Stimulated activated effector memory CD8-positive, alpha-beta T cell treated with anti-CD3 and anti-CD28 coated beads, Interleukin-12 subunit alpha, Interleukin-12 subunit beta, amount 100 ng/mL, for 72 hours (primary cell): ENCODE data around the gene SMNDC1.

Experiments used
- ATAC-seq: fragments of 150-1000 bp; cut with Tn5 transposase; 2 replicates; pipeline ENCODE4 v1.10.0; 2021
- DNase-seq, 2 donors: peaks; one replicate each; pipeline ENCODE4 v3.0.0; 2021 to 2022; ENCODE audit warnings: low spot score in 2 of 2
- H3K27ac Mint-ChIP-seq: one replicate; pipeline ENCODE4 v1.8.0; 2022; ENCODE audit warnings: mild to moderate bottlenecking, mixed read lengths
- H3K36me3 Mint-ChIP-seq: one replicate; pipeline ENCODE4 v1.8.0; 2022; ENCODE audit warnings: mild to moderate bottlenecking, mixed read lengths
- H3K4me1 Mint-ChIP-seq: one replicate; pipeline ENCODE4 v1.8.0; 2022; ENCODE audit warnings: mixed read lengths
- H3K4me3 Mint-ChIP-seq: one replicate; pipeline ENCODE4 v1.8.0; 2022; ENCODE audit warnings: mild to moderate bottlenecking, mixed read lengths
- H3K9me3 Mint-ChIP-seq: one replicate; pipeline ENCODE4 v1.8.0; 2022; ENCODE audit warnings: mixed read lengths

SMNDC1 gene

DNA sequence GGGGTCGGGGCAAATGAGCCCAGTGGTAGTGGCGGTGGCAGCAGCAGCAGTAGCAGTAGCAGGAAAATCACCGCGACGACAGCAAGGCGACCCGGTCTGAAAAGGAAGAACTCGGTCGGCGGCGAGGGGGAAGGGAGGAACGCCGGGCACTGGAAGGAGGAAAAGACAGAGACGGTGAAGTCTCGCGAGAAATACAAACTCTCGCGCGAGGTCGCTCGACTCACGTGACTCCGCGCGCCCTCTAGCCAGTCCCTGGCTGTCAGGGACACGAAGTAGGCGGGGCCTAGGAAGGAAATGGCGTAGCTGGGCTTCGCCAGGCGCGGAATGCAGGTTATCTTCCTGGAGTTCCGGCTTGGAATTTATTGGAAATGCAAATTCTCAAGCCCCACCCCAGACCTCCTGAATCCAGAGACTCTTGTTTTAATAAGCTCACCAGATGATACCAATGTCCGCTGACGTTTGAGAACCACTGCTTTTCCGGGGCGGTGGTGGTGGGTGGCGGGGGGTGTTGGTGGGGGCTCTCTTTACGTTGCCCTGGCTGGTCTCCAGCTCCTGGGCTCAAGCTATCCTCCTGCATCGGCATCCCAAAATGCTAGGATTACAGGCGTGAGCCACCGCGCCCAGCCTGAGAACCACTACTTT lies at the start of gene SMNDC1:
Gene SMNDC1, minus strand, starts transcription at position 141 of the 642 bp plus-strand sequence. CDS start 1,333 bp downstream, outside the sequence.
- Mint-ChIP-seq H3K36me3 (peaks cover 58% of the 10 kb centered on the region), H3K4me1 (peaks cover 33% of the 10 kb centered on the region), H3K27ac (peak within 1 kb of the TSS; percentile 95), H3K4me3 (peak within 1 kb of the TSS; percentile 87), H3K9me3 (no peaks in the 10 kb centered on the region)
- peak; percentile 92 for ATAC-seq
- peak; percentile 98 to 99 for DNase-seq

- peak; percentile 72 to 91 for DNase-seq
- no peaks in the 10 kb centered on the region for H3K9me3 Mint-ChIP-seq
- H3K36me3 Mint-ChIP-seq: peaks cover 25% of the 10 kb centered on the region
- peak overlapping the region; percentile 97 for H3K27ac Mint-ChIP-seq
- peak; percentile 51 for ATAC-seq
- H3K4me3 Mint-ChIP-seq: peak overlapping the region; percentile 82
- peaks cover 86% of the 10 kb centered on the region for H3K4me1 Mint-ChIP-seq
These were observed 49.6 kb upstream of the SMNDC1 start for GRCh38 chr10:110354322-110354766.

DNA sequence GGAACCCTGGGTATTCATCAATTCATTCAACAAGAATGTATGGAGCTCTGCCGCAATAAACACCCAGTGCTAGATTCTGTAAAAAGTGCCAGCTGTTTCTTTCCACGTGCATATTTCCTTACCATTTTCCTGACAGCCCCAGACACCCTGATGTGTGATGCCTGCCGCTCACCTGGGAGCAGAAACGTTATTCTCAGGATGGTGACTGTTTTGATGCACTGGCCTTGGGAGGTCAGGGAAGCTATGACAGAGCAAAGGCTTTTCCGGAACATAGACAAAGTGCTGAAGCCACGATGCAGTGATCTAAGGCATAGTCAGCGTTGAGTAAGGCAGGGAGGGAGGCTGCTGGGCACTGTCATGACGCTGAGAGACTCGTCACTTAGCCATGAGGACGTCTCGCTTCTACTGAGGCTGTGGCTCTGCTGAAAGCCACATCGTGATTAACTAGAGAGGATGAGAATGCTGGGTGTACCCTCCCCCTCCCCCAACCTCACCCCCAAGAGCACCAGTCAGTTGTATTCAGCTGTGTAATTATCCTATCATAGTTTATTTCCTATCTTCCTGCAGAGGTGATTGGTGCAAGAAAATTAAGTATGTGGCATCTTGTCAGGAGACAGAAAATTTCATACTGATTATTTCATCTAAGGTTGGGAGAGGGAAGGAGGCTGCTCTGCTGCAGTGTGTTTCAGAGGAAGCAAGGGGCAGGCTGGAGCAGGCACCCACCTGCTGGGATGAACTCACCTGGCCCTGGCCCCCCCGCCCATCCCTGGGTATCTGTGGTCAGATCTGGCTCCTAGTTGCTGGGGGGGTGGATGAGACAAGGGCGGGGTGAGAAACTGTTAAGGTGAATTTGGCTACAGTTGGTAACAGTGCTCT lies 48.8 kb upstream of the SMNDC1 start:
- Mint-ChIP-seq H3K9me3 (no peaks in the 10 kb centered on the region), H3K27ac (peak overlapping the region; percentile 97), H3K36me3 (peaks cover 25% of the 10 kb centered on the region), H3K4me1 (peaks cover 83% of the 10 kb centered on the region), H3K4me3 (peak overlapping the region; percentile 82)
- ATAC-seq (peak; percentile 88), DNase-seq (peak; percentile 43 to 69)

DNA sequence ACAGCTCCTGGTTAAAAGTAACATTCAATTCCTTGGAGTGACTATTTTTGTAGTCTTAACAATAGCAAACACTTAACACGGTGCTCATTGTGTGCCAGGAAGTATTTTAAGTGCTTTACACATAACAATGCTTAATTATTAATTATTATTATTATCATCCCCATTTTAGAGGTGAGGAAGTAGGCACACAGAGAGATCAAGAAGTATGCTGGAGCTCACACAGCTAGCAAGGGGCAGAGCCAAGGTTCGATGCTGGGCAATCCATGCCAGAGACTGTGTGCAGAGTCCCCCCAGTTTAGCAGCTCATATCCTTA lies 48.2 kb upstream of the SMNDC1 start:
- Mint-ChIP-seq H3K4me3 (peak overlapping the region; percentile 82), H3K4me1 (peaks cover 78% of the 10 kb centered on the region), H3K9me3 (no peaks in the 10 kb centered on the region), H3K27ac (peak overlapping the region; percentile 97), H3K36me3 (peaks cover 25% of the 10 kb centered on the region)
- no peak for DNase-seq
- ATAC-seq: no peak

DNA sequence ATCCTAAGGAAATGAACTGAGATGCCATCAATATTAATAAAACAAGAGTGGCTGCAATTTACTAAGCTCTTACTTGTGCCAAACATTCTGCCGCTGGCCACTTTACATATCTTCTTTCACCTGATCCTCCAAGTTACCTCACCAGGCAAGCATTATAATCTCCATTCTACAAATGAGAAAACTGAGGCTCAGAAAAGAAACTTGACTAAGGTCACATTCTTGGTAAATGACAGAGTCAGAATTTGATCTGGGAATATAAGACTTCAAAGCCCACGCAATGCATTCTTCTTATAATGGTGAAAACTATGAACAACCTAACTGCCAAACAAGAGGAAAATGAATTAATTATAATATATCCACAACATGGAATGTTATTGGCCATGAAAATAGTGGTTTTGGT lies 46.1 kb upstream of the SMNDC1 start:
- H3K9me3 Mint-ChIP-seq: no peaks in the 10 kb centered on the region
- no peak overlapping the region for H3K27ac Mint-ChIP-seq
- no peak overlapping the region for H3K4me3 Mint-ChIP-seq
- peaks cover 67% of the 10 kb centered on the region for H3K4me1 Mint-ChIP-seq
- DNase-seq (no peak), ATAC-seq (no peak)
- H3K36me3 Mint-ChIP-seq: peaks cover 9% of the 10 kb centered on the region

- no peaks in the 10 kb centered on the region for H3K9me3 Mint-ChIP-seq
- H3K27ac Mint-ChIP-seq: no peak overlapping the region
- no peak for ATAC-seq
- H3K4me3 Mint-ChIP-seq: no peak overlapping the region
- no peak for DNase-seq
- H3K36me3 Mint-ChIP-seq: peaks cover 9% of the 10 kb centered on the region
- peaks cover 57% of the 10 kb centered on the region for H3K4me1 Mint-ChIP-seq
These were observed 45.1 kb upstream of the SMNDC1 start for GRCh38 chr10:110349831-110350230.

- no peak overlapping the region for H3K27ac Mint-ChIP-seq
- peaks cover 9% of the 10 kb centered on the region for H3K36me3 Mint-ChIP-seq
- no peak overlapping the region for H3K4me3 Mint-ChIP-seq
- DNase-seq: no peak
- no peaks in the 10 kb centered on the region for H3K9me3 Mint-ChIP-seq
- H3K4me1 Mint-ChIP-seq: peaks cover 52% of the 10 kb centered on the region
- ATAC-seq: no peak
These were observed 44.7 kb upstream of the SMNDC1 start for GRCh38 chr10:110349386-110349785.

DNA sequence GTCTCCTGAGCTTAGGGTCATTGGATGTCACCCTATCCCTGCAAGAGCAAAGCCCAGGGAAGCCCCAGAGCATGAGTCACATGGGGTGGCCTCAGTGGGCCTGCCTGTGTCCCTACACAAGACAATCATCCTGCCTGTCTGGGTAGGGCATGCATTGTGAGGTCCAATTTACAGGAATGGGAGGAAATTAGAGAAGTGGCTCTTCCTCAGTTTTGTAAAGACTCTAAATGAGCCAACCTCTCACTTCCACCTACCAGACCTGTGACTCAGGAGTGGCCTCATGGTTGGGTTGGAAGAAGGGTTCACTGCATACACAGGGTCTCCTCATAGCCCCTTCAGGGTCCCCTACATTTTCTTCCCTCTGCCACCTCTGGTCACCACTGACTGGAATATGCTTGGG lies 43.6 kb upstream of the SMNDC1 start:
- ATAC-seq: no peak
- no peak overlapping the region for H3K4me3 Mint-ChIP-seq
- H3K4me1 Mint-ChIP-seq: peaks cover 42% of the 10 kb centered on the region
- no peak overlapping the region for H3K27ac Mint-ChIP-seq
- DNase-seq: no peak
- peaks cover 2% of the 10 kb centered on the region for H3K36me3 Mint-ChIP-seq
- no peaks in the 10 kb centered on the region for H3K9me3 Mint-ChIP-seq

GRCh38 chr10:110346914-110347313 lies 42.2 kb upstream of the SMNDC1 start:
- Mint-ChIP-seq H3K36me3 (no peaks in the 10 kb centered on the region), H3K4me3 (no peak overlapping the region), H3K4me1 (peaks cover 30% of the 10 kb centered on the region), H3K27ac (no peak overlapping the region), H3K9me3 (no peaks in the 10 kb centered on the region)
- DNase-seq (no peak), ATAC-seq (no peak)

DNA sequence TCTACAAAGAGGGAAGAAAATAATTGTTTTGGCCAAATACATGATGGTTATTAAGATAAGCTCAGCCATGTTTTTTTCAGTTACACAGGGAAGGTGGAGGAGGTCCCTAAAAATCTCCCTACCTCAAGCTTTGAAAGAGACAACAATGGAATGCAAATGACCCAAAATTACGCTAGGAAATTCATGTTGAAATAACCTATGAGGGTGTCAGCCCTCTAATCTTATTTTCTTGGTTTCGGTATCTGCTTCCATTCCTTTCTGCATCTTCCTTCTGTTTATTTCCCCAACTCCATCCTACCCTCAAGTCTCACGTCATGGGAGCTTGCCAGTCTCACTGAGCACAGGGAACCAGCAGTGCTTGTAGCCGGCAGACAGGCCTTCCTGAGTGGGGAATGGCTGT lies 40.6 kb upstream of the SMNDC1 start:
- no peak overlapping the region for H3K4me3 Mint-ChIP-seq
- H3K4me1 Mint-ChIP-seq: peaks cover 24% of the 10 kb centered on the region
- DNase-seq: no peak
- H3K27ac Mint-ChIP-seq: no peak overlapping the region
- no peak for ATAC-seq
- H3K9me3 Mint-ChIP-seq: no peaks in the 10 kb centered on the region
- H3K36me3 Mint-ChIP-seq: no peaks in the 10 kb centered on the region

DNA sequence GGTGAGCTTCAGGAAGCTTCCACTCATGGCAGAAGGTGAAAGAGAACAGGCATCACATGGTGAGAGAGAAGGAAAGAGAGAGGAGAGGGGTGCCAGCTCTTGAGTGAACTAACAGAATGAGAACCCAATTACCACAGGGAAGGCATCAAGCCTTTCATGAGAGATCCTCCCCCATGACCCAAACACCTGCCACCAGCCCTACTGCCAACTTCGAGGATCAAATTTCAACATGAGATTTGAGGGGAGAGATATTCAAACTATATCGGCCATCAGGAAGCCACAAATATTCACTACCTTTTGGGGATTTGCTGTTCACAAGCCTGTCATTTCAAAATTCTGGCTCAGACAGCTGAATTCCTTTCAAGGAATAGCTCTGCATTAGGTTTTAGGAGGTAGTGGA lies 39.9 kb upstream of the SMNDC1 start:
- DNase-seq: no peak
- Mint-ChIP-seq H3K27ac (no peak overlapping the region), H3K4me3 (no peak overlapping the region), H3K4me1 (peaks cover 19% of the 10 kb centered on the region), H3K9me3 (no peaks in the 10 kb centered on the region), H3K36me3 (no peaks in the 10 kb centered on the region)
- ATAC-seq: no peak

- H3K27ac Mint-ChIP-seq: no peak overlapping the region
- no peak for ATAC-seq
- peaks cover 13% of the 10 kb centered on the region for H3K4me1 Mint-ChIP-seq
- H3K4me3 Mint-ChIP-seq: no peak overlapping the region
- H3K36me3 Mint-ChIP-seq: no peaks in the 10 kb centered on the region
- no peaks in the 10 kb centered on the region for H3K9me3 Mint-ChIP-seq
- no peak for DNase-seq
These were observed 39.2 kb upstream of the SMNDC1 start for GRCh38 chr10:110343947-110344346.

- Mint-ChIP-seq H3K4me3 (no peak overlapping the region), H3K27ac (no peak overlapping the region), H3K9me3 (no peaks in the 10 kb centered on the region), H3K4me1 (peaks cover 13% of the 10 kb centered on the region), H3K36me3 (no peaks in the 10 kb centered on the region)
- no peak for DNase-seq
- no peak for ATAC-seq
These were observed 36.1 kb upstream of the SMNDC1 start for GRCh38 chr10:110340816-110341215.

GRCh38 chr10:110340122-110340521 lies 35.4 kb upstream of the SMNDC1 start:
- no peaks in the 10 kb centered on the region for H3K36me3 Mint-ChIP-seq

DNA sequence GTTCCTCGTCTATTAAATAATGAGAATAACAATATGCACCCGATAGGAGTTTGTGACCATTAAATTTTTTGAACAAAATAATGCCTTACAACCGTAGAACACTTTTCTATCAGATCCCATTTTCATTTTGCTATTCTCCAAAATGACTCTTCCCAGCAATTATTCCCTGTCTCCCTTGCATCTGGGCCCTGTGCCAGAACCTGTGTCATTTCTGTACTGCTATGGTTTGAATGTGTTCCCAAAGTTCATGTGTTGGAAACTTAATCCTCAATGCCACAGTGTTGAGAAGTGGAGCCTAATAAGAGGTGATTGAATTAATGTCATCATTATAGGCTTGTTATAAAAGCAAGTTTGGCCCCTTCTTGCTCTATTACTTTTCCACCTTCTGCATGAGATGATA lies 33.2 kb upstream of the SMNDC1 start:
- DNase-seq (no peak), ATAC-seq (no peak)
- H3K4me1 Mint-ChIP-seq: peaks cover 23% of the 10 kb centered on the region
- H3K36me3 Mint-ChIP-seq: no peaks in the 10 kb centered on the region
- H3K4me3 Mint-ChIP-seq: no peak overlapping the region
- no peak overlapping the region for H3K27ac Mint-ChIP-seq
- no peaks in the 10 kb centered on the region for H3K9me3 Mint-ChIP-seq

More at GRCh38 chr10:110340122-110340521, 35.4 kb upstream of the SMNDC1 start:
- no peak overlapping the region for H3K4me3 Mint-ChIP-seq
- peaks cover 20% of the 10 kb centered on the region for H3K4me1 Mint-ChIP-seq
- no peak overlapping the region for H3K27ac Mint-ChIP-seq
- DNase-seq (no peak), ATAC-seq (no peak)
- H3K9me3 Mint-ChIP-seq: no peaks in the 10 kb centered on the region

- Mint-ChIP-seq H3K36me3 (no peaks in the 10 kb centered on the region), H3K4me3 (no peak overlapping the region), H3K9me3 (no peaks in the 10 kb centered on the region), H3K27ac (no peak overlapping the region), H3K4me1 (peaks cover 23% of the 10 kb centered on the region)
- no peak for DNase-seq
- no peak for ATAC-seq
These were observed 32.7 kb upstream of the SMNDC1 start for GRCh38 chr10:110337401-110337800.
